Left lung (tissue), 10 donors: ENCODE data around the gene KATNA1. TPM values are rescaled to one million over a fixed set of nuclear protein-coding genes. Genes with fewer than 3 reads are reported as not detected.

ENCODE experiments used
- ATAC-seq: fragments of 200-7000 bp; cut with Tn5 transposase; one replicate; pipeline ENCODE4 v1.9.1; 2020; ENCODE audit warnings: moderate library complexity
- DNase-seq, 4 donors: peaks; one replicate each; pipeline ENCODE4 v3.0.0-alpha.2; 2013 to 2020
- H3K27ac ChIP-seq, 2 donors: fragments of 200-600 bp; sonication (generic) in 1 of 2; one replicate each; pipeline versions ENCODE4 v1.5.0 to v1.8.0; 2020 to 2021
- H3K27me3 ChIP-seq, 2 donors: fragments of 200-600 bp; sonication (generic) in 1 of 2; one replicate each; pipeline versions ENCODE4 v1.5.0 to v1.8.0; 2020 to 2021
- H3K36me3 ChIP-seq, 2 donors: fragments of 200-600 bp; sonication (generic) in 1 of 2; one replicate each; pipeline versions ENCODE4 v1.5.0 to v1.8.0; 2020 to 2021
- H3K4me1 ChIP-seq, 2 donors: fragments of 200-600 bp; one replicate each; pipeline ENCODE4 v1.8.0; 2021
- H3K4me3 ChIP-seq, 2 donors: fragments of 200-600 bp; sonication (generic) in 1 of 2; one replicate each; pipeline versions ENCODE4 v1.5.0 to v1.8.0; 2020 to 2021; ENCODE audit warnings: mild to moderate bottlenecking in 1 of 2
- H3K9me3 ChIP-seq, 2 donors: fragments of 200-600 bp; sonication (generic) in 1 of 2; one replicate each; pipeline versions ENCODE4 v1.5.0 to v1.8.0; 2020 to 2021
- CTCF ChIP-seq, 2 donors: fragments of 200-600 bp; sonication (generic) in 1 of 2; IDR thresholded peaks; one replicate each; pipeline versions ENCODE4 v1.5.0 to v1.8.0; 2021; ENCODE audit warnings: antibody characterized with exemption in 2 of 2
- intact Hi-C, 2 donors: fragments of 100-400 bp; cut with DNase I; formaldehyde crosslinking; loops; one replicate each; pipeline versions ENCODE4 v1.11.2 to v1.14.2; 2022
- polyA plus RNA-seq, 6 donors: library from polyadenylated mRNA; unstranded; fragments of 120-200 nt; gene quantifications; one replicate each; pipeline ENCODE4 v1.2.1, GENCODE V29; 2013; ENCODE audit not compliant: insufficient read length in 6 of 6
- total RNA-seq, 2 donors: library from RNA; stranded (reverse); fragmentation: NEBNext Ultra II Directional; extraction: Animal tissue kit (Norgen Biotek cat#: 25700); gene quantifications; one replicate each; pipeline ENCODE4 v1.2.1, GENCODE V29; 2021
- donor health status: DM: no; HTN: yes; CAD: no.
- donor health status: DM: no; HTN: no; CAD: no.

KATNA1 gene
- total and polyA plus RNA-seq, 8 donors, result 11.6 to 35.3 (median 31.7) TPM

- no peak for TF ChIP-seq CTCF (IDR thresholded peaks at IDR 0.05)
- DNase-seq, result no peak
- Histone ChIP-seq H3K27ac (no peak overlapping the region), H3K36me3 (peaks cover 0 to 91% of the 10 kb centered on the region in 2 donors), H3K4me1 (no peaks in the 10 kb centered on the region), H3K4me3 (no peak overlapping the region), H3K9me3 (no peaks in the 10 kb centered on the region), H3K27me3 (no peaks in the 10 kb centered on the region)
- no peak for ATAC-seq
- intact Hi-C loops, result no loop called here
These were observed 55.5 kb downstream of the KATNA1 start for GRCh38 chr6:149592983-149593382.

- no peak for ATAC-seq
- no peak for DNase-seq
- H3K36me3 ChIP-seq, result peaks cover 0 to 83% of the 10 kb centered on the region in 2 donors
These were observed 62.4 kb downstream of the KATNA1 start for GRCh38 chr6:149586149-149586548.

GRCh38 chr6:149581349-149581748 lies 67.2 kb downstream of the KATNA1 start:
- ATAC-seq, result no peak
- no peak overlapping the region for H3K4me3 ChIP-seq
- intact Hi-C loops, result no loop called here
- no peaks in the 10 kb centered on the region for H3K9me3 ChIP-seq
- peaks cover 0 to 64% of the 10 kb centered on the region in 2 donors for H3K36me3 ChIP-seq
- no peak for DNase-seq
- no peaks in the 10 kb centered on the region for H3K4me1 ChIP-seq
- H3K27ac ChIP-seq, result no peak overlapping the region
- no peaks in the 10 kb centered on the region for H3K27me3 ChIP-seq
- no peak for TF ChIP-seq CTCF (IDR thresholded peaks at IDR 0.05)

More at GRCh38 chr6:149586149-149586548, 62.4 kb downstream of the KATNA1 start:
- Histone ChIP-seq H3K4me1 (no peaks in the 10 kb centered on the region), H3K27me3 (no peaks in the 10 kb centered on the region), H3K4me3 (no peak overlapping the region), H3K27ac (no peak overlapping the region), H3K9me3 (no peaks in the 10 kb centered on the region)
- intact Hi-C loops, result no loop called here
- no peak for TF ChIP-seq CTCF (IDR thresholded peaks at IDR 0.05)

- intact Hi-C loops, result no loop called here
- Histone ChIP-seq H3K27ac (no peak overlapping the region), H3K27me3 (no peaks in the 10 kb centered on the region), H3K4me3 (no peak overlapping the region), H3K36me3 (peaks cover 0 to 59% of the 10 kb centered on the region in 2 donors), H3K4me1 (no peaks in the 10 kb centered on the region), H3K9me3 (no peaks in the 10 kb centered on the region)
- DNase-seq (no peak), ATAC-seq (no peak)
- TF ChIP-seq CTCF (IDR thresholded peaks at IDR 0.05), result no peak
These were observed 67.6 kb downstream of the KATNA1 start for GRCh38 chr6:149580880-149581279.

GRCh38 chr6:149567945-149568585 lies 80.4 kb downstream of the KATNA1 start:
- no peak for TF ChIP-seq CTCF (IDR thresholded peaks at IDR 0.05)
- intact Hi-C loops, result no loop called here
- H3K27ac ChIP-seq, result no peak overlapping the region

More at GRCh38 chr6:149567945-149568585, 80.4 kb downstream of the KATNA1 start:
- Histone ChIP-seq H3K9me3 (no peaks in the 10 kb centered on the region), H3K4me3 (no peak overlapping the region), H3K27me3 (peaks cover 0 to 6% of the 10 kb centered on the region in 2 donors), H3K36me3 (no peaks in the 10 kb centered on the region), H3K4me1 (peaks cover 4 to 33% of the 10 kb centered on the region in 2 donors)
- no peak for DNase-seq
- no peak for ATAC-seq
